IMR-90 (cell line): ENCODE data around the gene OR2T1. TPM values are rescaled to one million over a fixed set of nuclear protein-coding genes. Genes with fewer than 3 reads are reported as not detected.

Experiments used
- ATAC-seq: fragments of 200-7000 bp; cut with Tn5 transposase; 2 replicates; pipeline ENCODE4 v1.9.1; 2020; ENCODE audit warnings: low read depth, mild to moderate bottlenecking, moderate library complexity
- BruUV-seq: library from RNA; stranded (reverse); fragments of 400-500 nt; replicated peaks from 2 replicates; lab custom pipeline; 2021; lab: Mats Ljungman, UMichigan
- CTCF ChIA-PET: fragments of 300-600 bp; formaldehyde crosslinking; extraction: SDS; loops from one replicate; lab custom pipeline; 2021; ENCODE audit warnings: antibody characterized with exemption; lab: Yijun Ruan, JAX
- POLR2A ChIA-PET: fragments of 300-600 bp; sonication (Branson Sonifier 250); formaldehyde crosslinking; loops from one replicate; lab custom pipeline; 2022; ENCODE audit warnings: antibody characterized with exemption; ENCODE audit not compliant: unreplicated experiment; lab: Charles Lee
- DNase-seq: peaks from one replicate; pipeline ENCODE4 v3.0.0; 2013
- H2AFZ ChIP-seq: replicated peaks from 2 replicates; pipeline ENCODE3; 2013; ENCODE audit warnings: low read length, mild to moderate bottlenecking; ENCODE audit not compliant: poor library complexity
- H2AK5ac ChIP-seq: 2 replicates; pipeline ENCODE4 v1.6.1; 2013; ENCODE audit warnings: low read depth, low read length, inconsistent platforms
- H2AK9ac ChIP-seq: replicated peaks from 2 replicates; pipeline ENCODE3; 2013; ENCODE audit warnings: mild to moderate bottlenecking, low read depth, low read length, moderate library complexity; ENCODE audit not compliant: poor library complexity
- H2BK120ac ChIP-seq: 2 replicates; pipeline ENCODE4 v1.6.1; 2013; ENCODE audit warnings: low read depth, low read length, inconsistent platforms
- H2BK15ac ChIP-seq: 3 replicates; pipeline ENCODE4 v1.6.1; 2013; ENCODE audit warnings: low read depth, low read length, inconsistent platforms
- H2BK20ac ChIP-seq: 2 replicates; pipeline ENCODE4 v1.6.1; 2013; ENCODE audit warnings: low read depth, mild to moderate bottlenecking, inconsistent platforms, low read length, moderate library complexity
- H2BK5ac ChIP-seq: 2 replicates; pipeline ENCODE4 v1.6.1; 2013; ENCODE audit warnings: mild to moderate bottlenecking, low read depth, low read length, inconsistent platforms; ENCODE audit not compliant: poor library complexity, severe bottlenecking
- H3K14ac ChIP-seq: replicated peaks from 2 replicates; pipeline ENCODE4 v1.6.1; 2013; ENCODE audit warnings: low read depth, low read length, inconsistent platforms
- H3K18ac ChIP-seq: 2 replicates; pipeline ENCODE4 v1.6.1; 2013; ENCODE audit warnings: low read depth, low read length, control low read depth
- H3K23ac ChIP-seq: 2 replicates; pipeline ENCODE4 v1.6.1; 2013; ENCODE audit warnings: low read depth, low read length, inconsistent platforms
- H3K27ac ChIP-seq: 2 replicates; pipeline ENCODE4 v1.5.1; 2013; ENCODE audit warnings: mild to moderate bottlenecking, control low read depth, low read length; ENCODE audit not compliant: insufficient read depth
- H3K27me3 ChIP-seq: 2 replicates; pipeline ENCODE4 v1.6.1; 2013; ENCODE audit warnings: low read length; ENCODE audit not compliant: control insufficient read depth, insufficient read depth
- H3K36me3 ChIP-seq: 2 replicates; pipeline ENCODE4 v1.6.1; 2013; ENCODE audit warnings: low read length, mixed read lengths; ENCODE audit not compliant: control insufficient read depth, insufficient read depth
- H3K4ac ChIP-seq: 2 replicates; pipeline ENCODE4 v1.6.1; 2013; ENCODE audit warnings: low read depth, low read length, inconsistent platforms
- H3K4me1 ChIP-seq: 2 replicates; pipeline ENCODE4 v1.6.1; 2013; ENCODE audit warnings: low read length, mixed read lengths; ENCODE audit not compliant: control insufficient read depth, insufficient read depth
- H3K4me2 ChIP-seq: 2 replicates; pipeline ENCODE4 v1.6.1; 2013; ENCODE audit warnings: low read depth, mild to moderate bottlenecking, control low read depth, low read length, moderate library complexity
- H3K4me3 ChIP-seq: 2 replicates; pipeline ENCODE4 v1.5.1; 2013; ENCODE audit warnings: low read depth, mild to moderate bottlenecking, control low read depth, low read length, moderate library complexity; ENCODE audit not compliant: insufficient read depth
- H3K56ac ChIP-seq: 2 replicates; pipeline ENCODE4 v1.6.1; 2013; ENCODE audit warnings: low read length, inconsistent platforms; ENCODE audit not compliant: insufficient read depth; ENCODE audit errors: extremely low read depth
- H3K79me1 ChIP-seq, 2 experiments: 2 replicates each; pipeline ENCODE4 v1.6.1; 2013; ENCODE audit warnings: low read length in 2 of 2, inconsistent platforms in 1 of 2, low read depth in 1 of 2
- H3K9ac ChIP-seq: 2 replicates; pipeline ENCODE4 v1.6.1; 2013; ENCODE audit warnings: low read depth, low read length, control low read depth
- H3K9me1 ChIP-seq: 2 replicates; pipeline ENCODE4 v1.6.1; 2013; ENCODE audit warnings: low read length, inconsistent platforms; ENCODE audit not compliant: insufficient read depth
- H3K9me3 ChIP-seq: 2 replicates; pipeline ENCODE4 v1.6.1; 2013; ENCODE audit warnings: low read length; ENCODE audit not compliant: control insufficient read depth, insufficient read depth
- H4K20me1 ChIP-seq: 2 replicates; pipeline ENCODE4 v1.6.1; 2013; ENCODE audit warnings: low read length, inconsistent platforms; ENCODE audit not compliant: insufficient read depth
- H4K5ac ChIP-seq: 2 replicates; pipeline ENCODE4 v1.6.1; 2013; ENCODE audit warnings: mild to moderate bottlenecking, low read depth, low read length, control low read depth
- H4K8ac ChIP-seq, 2 experiments: 2 replicates each; pipeline ENCODE4 v1.6.1; 2013; ENCODE audit warnings: low read depth in 2 of 2, low read length in 2 of 2, control low read depth in 1 of 2, inconsistent platforms in 1 of 2
- H4K91ac ChIP-seq: 2 replicates; pipeline ENCODE4 v1.6.1; 2013; ENCODE audit warnings: low read depth, low read length, inconsistent platforms; ENCODE audit not compliant: insufficient read depth
- CHD1 ChIP-seq: IDR thresholded peaks from 2 replicates; pipeline ENCODE4 v1.6.1; 2012; ENCODE audit warnings: low read depth, low read length, improper control_type of control experiment
- MXI1 ChIP-seq: IDR thresholded peaks from 2 replicates; pipeline ENCODE4 v1.6.1; 2012; ENCODE audit warnings: low read depth, mild to moderate bottlenecking, low read length, moderate library complexity, borderline replicate concordance
- POLR2A ChIP-seq: IDR thresholded peaks from 2 replicates; pipeline ENCODE4 v1.6.1; 2012; ENCODE audit warnings: mild to moderate bottlenecking, low read depth, low read length
- RCOR1 ChIP-seq: IDR thresholded peaks from 2 replicates; pipeline ENCODE4 v1.6.1; 2012; ENCODE audit warnings: mild to moderate bottlenecking, low read length, improper control_type of control experiment; ENCODE audit not compliant: insufficient replicate concordance
- RFX5 ChIP-seq: IDR thresholded peaks from 2 replicates; pipeline ENCODE4 v1.8.0; 2012; ENCODE audit warnings: low read depth, mild to moderate bottlenecking, low read length, moderate library complexity
- SMC3 ChIP-seq: fragments of 150-350 bp; IDR thresholded peaks from 2 replicates; pipeline ENCODE4 v1.6.1; 2016; ENCODE audit warnings: low read depth, mild to moderate bottlenecking, antibody characterized with exemption, low read length, moderate library complexity
- WGBS, 2 experiments: methylation state at CpG; one replicate each; pipeline versions ENCODE4 v1.1.5 to v1.1.7; 2013; ENCODE audit warnings: missing lambda C conversion rate in 2 of 2; ENCODE audit not compliant: insufficient read length in 1 of 2; ENCODE audit errors: extremely low coverage in 2 of 2; 5-methylcytosine and 5-hydroxymethylcytosine counted together
- dilution Hi-C: fragments of 300-500 bp; cut with HindIII; formaldehyde crosslinking; loops from one replicate; pipeline ENCODE4 v1.14.3; 2018; ENCODE audit warnings: low sequenced_read_pairs; ENCODE audit not compliant: unreplicated experiment
- in situ Hi-C: fragments of 300-500 bp; cut with MboI; formaldehyde crosslinking; loops from 3 replicates; pipeline ENCODE4 v1.14.3; 2019; ENCODE audit warnings: low sequenced_read_pairs, inconsistent platforms, mixed read lengths
- intact Hi-C: fragments of 100-400 bp; cut with micrococcal nuclease; formaldehyde crosslinking; loops from 2 replicates; pipeline ENCODE4 v1.10.0; 2022
- polyA plus RNA-seq, 3 experiments: library from polyadenylated mRNA; depleted of rRNA; stranded (reverse); fragments of >200 nt; gene quantifications; 2 replicates each; pipeline ENCODE4 v1.2.3, GENCODE V29; 2012; ENCODE audit warnings: low replicate concordance in 1 of 3
- total RNA-seq: library from RNA; depleted of rRNA; stranded (reverse); fragments of >200 nt; gene quantifications from 2 replicates; pipeline ENCODE4 v1.2.3, GENCODE V29; 2012
- TF ChIP-seq, protein P1 (sequence below): fragments of 150-350 bp; IDR thresholded peaks from 2 replicates; pipeline ENCODE4 v1.6.1; 2017; ENCODE audit warnings: mild to moderate bottlenecking, antibody characterized with exemption, low read length, low read depth
- TF ChIP-seq, protein P2 (sequence below): conservative IDR thresholded peaks from 2 replicates; pipeline ENCODE4 v1.5.1; 2012; ENCODE audit warnings: mild to moderate bottlenecking, low read depth, low read length, improper control_type of control experiment

The OR2T1 gene
- total and polyA plus RNA-seq, 2 of the 4 experiments (the other 2 are of a cell fraction), result not detected

GRCh38 chr1:248417854-248418253 lies 15.0 kb downstream of the OR2T1 start:
- Histone ChIP-seq H3K4ac (no peak overlapping the region), H3K4me1 (no peaks in the 10 kb centered on the region)
- CTCF ChIA-PET, result no interaction called here

More at GRCh38 chr1:248417854-248418253, 15.0 kb downstream of the OR2T1 start:
- DNase-seq (no peak), ATAC-seq (no peak)
- Histone ChIP-seq H2AK5ac (no peak overlapping the region), H4K5ac (no peak overlapping the region), H3K9ac (no peak overlapping the region), H3K56ac (no peak overlapping the region), H3K27ac (no peak overlapping the region), H2AK9ac (no peak overlapping the region), H2BK20ac (no peak overlapping the region), H3K9me1 (no peaks in the 10 kb centered on the region), H2BK5ac (no peak overlapping the region), H3K14ac (no peak overlapping the region), H3K23ac (no peak overlapping the region), H4K8ac (no peak overlapping the region), H3K36me3 (no peaks in the 10 kb centered on the region), H3K79me1 (no peaks in the 10 kb centered on the region), H3K27me3 (no peaks in the 10 kb centered on the region), H2AFZ (no peak overlapping the region), H4K20me1 (no peaks in the 10 kb centered on the region), H3K18ac (no peak overlapping the region), H2BK15ac (no peak overlapping the region), H3K4me3 (no peak overlapping the region), H3K9me3 (peaks cover 9% of the 10 kb centered on the region), H4K91ac (no peak overlapping the region), H2BK120ac (no peak overlapping the region), H3K4me2 (no peak overlapping the region)
- POLR2A ChIA-PET, result no interaction called here
- dilution Hi-C loops, result no loop called here
- intact Hi-C loops, result no loop called here
- no TSS peak for BruUV-seq
- no CpG with 5 or more reads among the region's 2 CpGs for WGBS, 2 experiments
- no peak for TF ChIP-seq RFX5
- TF ChIP-seq, protein P1, sequence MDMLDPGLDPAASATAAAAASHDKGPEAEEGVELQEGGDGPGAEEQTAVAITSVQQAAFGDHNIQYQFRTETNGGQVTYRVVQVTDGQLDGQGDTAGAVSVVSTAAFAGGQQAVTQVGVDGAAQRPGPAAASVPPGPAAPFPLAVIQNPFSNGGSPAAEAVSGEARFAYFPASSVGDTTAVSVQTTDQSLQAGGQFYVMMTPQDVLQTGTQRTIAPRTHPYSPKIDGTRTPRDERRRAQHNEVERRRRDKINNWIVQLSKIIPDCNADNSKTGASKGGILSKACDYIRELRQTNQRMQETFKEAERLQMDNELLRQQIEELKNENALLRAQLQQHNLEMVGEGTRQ, result no peak
- no peak for TF ChIP-seq SMC3
- TF ChIP-seq POLR2A, result no peak
- no peak for TF ChIP-seq CHD1
- TF ChIP-seq MXI1, result no peak
- TF ChIP-seq RCOR1, result no peak
- TF ChIP-seq, protein P2, sequence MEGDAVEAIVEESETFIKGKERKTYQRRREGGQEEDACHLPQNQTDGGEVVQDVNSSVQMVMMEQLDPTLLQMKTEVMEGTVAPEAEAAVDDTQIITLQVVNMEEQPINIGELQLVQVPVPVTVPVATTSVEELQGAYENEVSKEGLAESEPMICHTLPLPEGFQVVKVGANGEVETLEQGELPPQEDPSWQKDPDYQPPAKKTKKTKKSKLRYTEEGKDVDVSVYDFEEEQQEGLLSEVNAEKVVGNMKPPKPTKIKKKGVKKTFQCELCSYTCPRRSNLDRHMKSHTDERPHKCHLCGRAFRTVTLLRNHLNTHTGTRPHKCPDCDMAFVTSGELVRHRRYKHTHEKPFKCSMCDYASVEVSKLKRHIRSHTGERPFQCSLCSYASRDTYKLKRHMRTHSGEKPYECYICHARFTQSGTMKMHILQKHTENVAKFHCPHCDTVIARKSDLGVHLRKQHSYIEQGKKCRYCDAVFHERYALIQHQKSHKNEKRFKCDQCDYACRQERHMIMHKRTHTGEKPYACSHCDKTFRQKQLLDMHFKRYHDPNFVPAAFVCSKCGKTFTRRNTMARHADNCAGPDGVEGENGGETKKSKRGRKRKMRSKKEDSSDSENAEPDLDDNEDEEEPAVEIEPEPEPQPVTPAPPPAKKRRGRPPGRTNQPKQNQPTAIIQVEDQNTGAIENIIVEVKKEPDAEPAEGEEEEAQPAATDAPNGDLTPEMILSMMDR, result no peak
- in situ Hi-C loops, result no loop called here
